Measurements from ENCODE around the gene HES4. TPM values are rescaled to one million over a fixed set of nuclear protein-coding genes. Genes with fewer than 3 reads are reported as not detected.

The HES4 gene
- total and polyA plus RNA-seq, 10 of the 15 experiments (the other 5 are each of a cell fraction or from before 2014, with no cell fraction given), result 0.44 to 1.7 (median 0.85) TPM; not detected in 5

DNA sequence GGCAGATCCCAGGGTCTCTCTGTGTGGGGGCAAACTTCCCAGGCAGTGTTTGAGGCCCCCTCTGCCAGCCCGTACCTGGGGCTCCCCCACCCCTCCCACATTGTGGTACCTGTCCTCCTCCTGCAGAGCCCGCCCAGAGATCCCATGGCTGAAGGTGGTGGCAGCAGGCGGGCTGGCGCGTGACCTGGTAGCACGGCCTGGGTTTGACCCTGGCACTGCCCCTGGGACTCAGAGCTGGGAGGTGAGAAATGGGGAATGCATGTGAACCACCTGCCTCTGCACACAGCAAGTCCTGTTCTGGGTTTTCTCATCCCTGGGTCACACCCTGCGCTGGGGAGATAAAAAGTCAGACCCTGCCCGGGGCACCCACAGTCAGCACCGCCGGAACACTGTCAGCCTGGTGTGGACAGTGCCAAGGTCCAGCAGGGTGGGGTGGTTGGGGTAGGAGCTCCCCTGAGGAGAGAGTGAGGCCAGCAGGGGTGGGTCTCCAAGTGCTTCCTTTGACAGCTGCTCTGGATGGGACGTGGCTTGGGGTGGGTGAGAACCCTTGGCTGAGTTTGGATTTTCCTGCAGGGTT is 31.9 kb upstream of the HES4 start:
- H3K36me3 ChIP-seq (ENCODE audit: control insufficient read depth in 2 of 2, insufficient read depth in 2 of 2, low read length in 1 of 2), result no peaks in the 10 kb centered on the region; a peak in 2 of 4 replicates
- no peak overlapping the region for H2AFZ ChIP-seq (ENCODE audit: control insufficient read depth, low read depth, low read length)
- TF ChIP-seq IKZF1 (conservative IDR thresholded peaks at IDR 0.05), result 0 out of 2 replicates have a peak, but pooled peaks have one; percentile 1
- TF ChIP-seq MTA2 (IDR thresholded peaks at IDR 0.05; ENCODE audit: low read depth), result no peak
- 0 out of 2 replicates have a peak, but pooled peaks have one; percentile 28 for TF ChIP-seq NR2F1 (conservative IDR thresholded peaks at IDR 0.05)
- TF ChIP-seq, protein P1, sequence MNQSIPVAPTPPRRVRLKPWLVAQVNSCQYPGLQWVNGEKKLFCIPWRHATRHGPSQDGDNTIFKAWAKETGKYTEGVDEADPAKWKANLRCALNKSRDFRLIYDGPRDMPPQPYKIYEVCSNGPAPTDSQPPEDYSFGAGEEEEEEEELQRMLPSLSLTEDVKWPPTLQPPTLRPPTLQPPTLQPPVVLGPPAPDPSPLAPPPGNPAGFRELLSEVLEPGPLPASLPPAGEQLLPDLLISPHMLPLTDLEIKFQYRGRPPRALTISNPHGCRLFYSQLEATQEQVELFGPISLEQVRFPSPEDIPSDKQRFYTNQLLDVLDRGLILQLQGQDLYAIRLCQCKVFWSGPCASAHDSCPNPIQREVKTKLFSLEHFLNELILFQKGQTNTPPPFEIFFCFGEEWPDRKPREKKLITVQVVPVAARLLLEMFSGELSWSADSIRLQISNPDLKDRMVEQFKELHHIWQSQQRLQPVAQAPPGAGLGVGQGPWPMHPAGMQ (IDR thresholded peaks at IDR 0.05; ENCODE audit: borderline replicate concordance), result no peak
- TF ChIP-seq YBX1 (IDR thresholded peaks at IDR 0.05), result no peak
- no peak for TF ChIP-seq SRF (IDR thresholded peaks at IDR 0.05; ENCODE audit: low read depth in 2 of 2, low read length in 2 of 2)
- DNase-seq (ENCODE audit: low read depth, low spot score), result no peak
- 60% methylated on average over 10 of the region's 11 CpGs for WGBS (ENCODE audit: insufficient coverage, insufficient replicate concordance, low lambda C conversion rate, missing lambda C conversion rate)
- ChIA-PET CTCF (interaction anchor here (0.6 to 4.0 kb wide), 15 partner anchors 7 to 340 kb away, joined by 3 to 83 read pairs (median 5); partner anchors contain the start of genes AGRN, ISG15 and PERM1), POLR2A (interaction anchor here (0.9 to 2.9 kb wide), 5 partner anchors 9 to 32 kb away, joined by 3 to 15 read pairs (median 6); partner anchors contain the start of gene ISG15), RAD21 (ENCODE audit: unreplicated experiment) (interaction anchor here (0.7 to 3.8 kb wide), 17 partner anchors 8 to 273 kb away, joined by 3 to 58 read pairs (median 5); partner anchors contain the start of genes AGRN, ISG15 and UBE2J2), SMC1A (ENCODE audit: uncharacterized antibody, unreplicated experiment) (interaction anchor here (0.8 to 3.6 kb wide), 13 partner anchors 8 to 90 kb away, joined by 3 to 24 read pairs (median 4); partner anchors contain the start of genes ISG15 and PERM1)
- intact Hi-C loops (cut with micrococcal nuclease; ENCODE audit: unreplicated experiment), result loop anchor here (2.0 kb wide), 1 partner anchor 259 kb away; no protein-coding TSS in a partner anchor
- H3K79me2 ChIP-seq (ENCODE audit: control insufficient read depth, insufficient read depth, low read length), result no peaks in the 10 kb centered on the region
- H3K9ac ChIP-seq (ENCODE audit: control insufficient read depth, insufficient read depth, low read length), result peak overlapping the region; percentile 20; the same call in 1 of the 2 replicates
- H3K27me3 ChIP-seq (replicated peaks in 1 of 2; ENCODE audit: control insufficient read depth in 2 of 2, insufficient read depth in 2 of 2, low read length in 1 of 2), result no peaks in the 10 kb centered on the region
- in situ Hi-C loops (cut with MboI), result no loop called here
- no TSS peak for BruUV-seq (replicated peaks)
- no peaks in the 10 kb centered on the region for H4K20me1 ChIP-seq (ENCODE audit: control insufficient read depth, insufficient read depth)
- peak overlapping the region; percentile 68 for H3K4me2 ChIP-seq (ENCODE audit: control insufficient read depth, insufficient read depth)
- FAIRE-seq, result no peak
- no peak overlapping the region for H3K4me3 ChIP-seq
- peaks cover 21% of the 10 kb centered on the region for H3K4me1 ChIP-seq (ENCODE audit: control insufficient read depth, insufficient read depth, low read length)
- no peak for ATAC-seq
- H3K27ac ChIP-seq (ENCODE audit: control insufficient read depth, insufficient read depth), result no peak overlapping the region; the same call in 1 of the 2 replicates
- no peaks in the 10 kb centered on the region for H3K9me3 ChIP-seq (replicated peaks; ENCODE audit: control insufficient read depth, insufficient read depth, low read length)

Data from GM12878 (cell line).